ENCODE results near the gene GPAM.
"Not testable (repeated sequence)": the region's sequence is repeated elsewhere in the genome, so short reads cannot be mapped to it uniquely, and the experiment has no call there.

The GPAM gene

DNA sequence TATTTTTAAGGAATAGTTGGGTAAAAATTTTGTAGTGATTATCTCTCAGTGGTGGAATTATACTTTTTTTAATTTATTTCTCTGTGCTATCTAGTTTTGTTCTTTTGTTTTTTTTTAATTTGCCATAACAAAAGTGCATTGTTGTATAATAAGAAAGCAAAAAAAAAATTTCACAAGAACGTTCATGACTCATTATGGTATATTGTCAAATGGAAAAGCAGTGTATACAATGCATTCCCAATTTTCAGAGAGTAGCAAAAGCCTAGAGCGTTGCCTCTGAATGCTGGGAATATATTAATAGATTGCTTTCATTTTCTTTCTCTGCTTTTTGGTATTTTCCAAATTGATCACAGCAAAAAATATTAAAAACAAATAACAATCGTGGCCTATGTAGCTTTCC, 46.3 kb upstream of the GPAM start:
- TF ChIP-seq, protein P1, sequence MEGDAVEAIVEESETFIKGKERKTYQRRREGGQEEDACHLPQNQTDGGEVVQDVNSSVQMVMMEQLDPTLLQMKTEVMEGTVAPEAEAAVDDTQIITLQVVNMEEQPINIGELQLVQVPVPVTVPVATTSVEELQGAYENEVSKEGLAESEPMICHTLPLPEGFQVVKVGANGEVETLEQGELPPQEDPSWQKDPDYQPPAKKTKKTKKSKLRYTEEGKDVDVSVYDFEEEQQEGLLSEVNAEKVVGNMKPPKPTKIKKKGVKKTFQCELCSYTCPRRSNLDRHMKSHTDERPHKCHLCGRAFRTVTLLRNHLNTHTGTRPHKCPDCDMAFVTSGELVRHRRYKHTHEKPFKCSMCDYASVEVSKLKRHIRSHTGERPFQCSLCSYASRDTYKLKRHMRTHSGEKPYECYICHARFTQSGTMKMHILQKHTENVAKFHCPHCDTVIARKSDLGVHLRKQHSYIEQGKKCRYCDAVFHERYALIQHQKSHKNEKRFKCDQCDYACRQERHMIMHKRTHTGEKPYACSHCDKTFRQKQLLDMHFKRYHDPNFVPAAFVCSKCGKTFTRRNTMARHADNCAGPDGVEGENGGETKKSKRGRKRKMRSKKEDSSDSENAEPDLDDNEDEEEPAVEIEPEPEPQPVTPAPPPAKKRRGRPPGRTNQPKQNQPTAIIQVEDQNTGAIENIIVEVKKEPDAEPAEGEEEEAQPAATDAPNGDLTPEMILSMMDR (IDR thresholded peaks at IDR 0.05; ENCODE audit: insufficient read depth, low read length, poor library complexity, severe bottlenecking) = no peak
- DNase-seq (ENCODE audit: extremely low read depth, insufficient read length) = no peak
- H3K27me3 ChIP-seq (replicated peaks; ENCODE audit: control insufficient read depth, insufficient read depth, low read length) = no peaks in the 10 kb centered on the region; the same call in 1 of the 2 replicates
- no peaks in the 10 kb centered on the region for H3K36me3 ChIP-seq (ENCODE audit: control insufficient read depth, insufficient read depth, low read length)
- H3K4me3 ChIP-seq (replicated peaks; ENCODE audit: low read depth, low read length) = no peak overlapping the region

DNA sequence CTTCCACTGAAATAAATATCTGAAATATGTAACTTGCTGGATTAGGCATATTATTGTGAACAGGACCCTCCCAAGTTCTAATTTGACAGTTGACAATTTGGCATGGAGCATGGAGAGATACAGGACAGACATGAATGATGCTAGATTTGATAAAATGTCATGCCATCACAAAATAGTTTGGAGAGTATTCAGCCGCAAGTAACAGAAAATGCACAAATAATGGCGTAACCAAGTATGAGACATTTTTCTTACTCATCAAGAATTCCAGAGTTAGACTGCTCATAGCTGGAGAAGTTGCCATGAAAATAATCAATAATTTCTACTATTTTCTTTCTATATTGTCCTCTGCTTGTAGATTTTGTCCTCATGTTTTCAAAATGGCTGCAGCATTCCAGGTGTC, 45.5 kb upstream of the GPAM start:
- no peak overlapping the region for H3K4me3 ChIP-seq (replicated peaks; ENCODE audit: low read depth, low read length)
- TF ChIP-seq, protein P1 (IDR thresholded peaks at IDR 0.05; ENCODE audit: insufficient read depth, low read length, poor library complexity, severe bottlenecking) = no peak
- DNase-seq (ENCODE audit: extremely low read depth, insufficient read length) = no peak
- no peaks in the 10 kb centered on the region for H3K36me3 ChIP-seq (ENCODE audit: control insufficient read depth, insufficient read depth, low read length)
- H3K27me3 ChIP-seq (replicated peaks; ENCODE audit: control insufficient read depth, insufficient read depth, low read length) = no peaks in the 10 kb centered on the region; the same call in 1 of the 2 replicates

DNA sequence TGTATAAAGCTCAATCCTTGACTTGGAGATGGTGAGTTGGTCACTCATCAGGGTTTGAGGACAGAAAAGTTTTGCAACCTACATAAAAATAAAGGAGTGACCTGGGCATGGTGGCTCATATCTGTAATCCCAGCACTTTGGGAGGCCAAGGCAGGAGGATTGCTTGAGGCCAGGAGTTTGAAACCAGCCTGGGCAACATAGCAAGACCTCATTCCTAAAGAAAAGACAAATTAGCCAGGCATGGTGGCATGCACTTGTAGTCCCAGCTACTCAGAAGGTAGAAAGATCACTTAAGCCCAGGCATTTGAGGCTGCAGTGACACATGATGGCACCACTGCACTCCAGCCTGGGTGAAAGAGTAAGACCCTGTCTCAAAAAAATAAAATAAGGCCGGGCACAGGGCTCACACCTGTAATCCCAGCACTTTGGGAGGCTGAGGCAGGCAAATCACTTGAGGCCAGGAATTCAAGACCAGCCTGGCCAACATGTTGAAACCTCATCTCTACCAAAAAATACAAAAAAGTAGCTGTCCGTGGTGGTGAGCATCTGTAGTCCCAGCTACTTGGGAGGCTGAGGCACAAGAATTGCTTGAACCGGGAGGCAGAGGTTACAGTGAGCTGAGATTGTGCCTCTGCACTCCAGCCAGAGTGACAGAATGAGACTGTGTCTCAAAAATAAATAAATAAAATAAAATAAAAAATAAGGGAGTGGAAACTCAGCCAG, 45.0 kb upstream of the GPAM start:
- not testable (repeated sequence) for H3K4me3 ChIP-seq (replicated peaks; ENCODE audit: low read depth, low read length); H3K36me3 ChIP-seq (ENCODE audit: control insufficient read depth, insufficient read depth, low read length); H3K27me3 ChIP-seq (replicated peaks; ENCODE audit: control insufficient read depth, insufficient read depth, low read length); DNase-seq (ENCODE audit: extremely low read depth, insufficient read length)

DNA sequence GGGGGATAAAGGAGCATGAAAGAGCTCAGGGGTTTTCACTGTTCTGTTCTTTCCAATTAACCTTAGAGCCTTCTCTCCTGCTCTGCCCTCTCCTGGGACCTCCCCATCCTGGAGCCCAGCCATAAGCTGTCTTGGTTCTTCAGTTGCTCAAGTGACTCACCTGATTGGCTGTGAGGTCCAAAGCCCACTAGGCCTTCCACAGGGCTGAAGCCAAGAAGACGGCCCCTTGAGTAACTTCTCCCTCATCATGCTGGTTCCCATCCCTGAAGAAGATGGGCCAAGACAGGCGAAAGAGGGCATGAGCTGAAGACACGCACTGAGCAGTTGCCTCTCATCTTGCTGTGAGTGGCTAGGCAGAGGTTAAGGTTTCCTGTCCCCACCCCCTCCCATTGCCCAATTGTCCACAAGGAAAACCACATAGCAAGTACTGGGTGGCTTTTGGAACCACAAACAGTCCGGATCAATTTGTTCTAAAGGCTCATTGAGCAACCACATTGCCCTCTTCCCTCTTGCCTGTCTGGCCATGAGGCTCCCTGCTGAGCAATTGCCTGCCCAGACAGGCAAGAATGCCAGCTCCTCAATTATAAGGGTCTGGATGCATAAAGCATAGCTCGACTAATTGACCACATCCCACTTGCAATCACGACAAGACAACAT, 43.9 kb upstream of the GPAM start:
- Histone ChIP-seq H3K27me3 (replicated peaks; ENCODE audit: control insufficient read depth, insufficient read depth, low read length) (no peaks in the 10 kb centered on the region; the same call in 1 of the 2 replicates), H3K36me3 (ENCODE audit: control insufficient read depth, insufficient read depth, low read length) (no peaks in the 10 kb centered on the region), H3K4me3 (replicated peaks; ENCODE audit: low read depth, low read length) (no peak overlapping the region)
- DNase-seq (ENCODE audit: extremely low read depth, insufficient read length) = no peak
- TF ChIP-seq, protein P1 (IDR thresholded peaks at IDR 0.05; ENCODE audit: insufficient read depth, low read length, poor library complexity, severe bottlenecking) = no peak

DNA sequence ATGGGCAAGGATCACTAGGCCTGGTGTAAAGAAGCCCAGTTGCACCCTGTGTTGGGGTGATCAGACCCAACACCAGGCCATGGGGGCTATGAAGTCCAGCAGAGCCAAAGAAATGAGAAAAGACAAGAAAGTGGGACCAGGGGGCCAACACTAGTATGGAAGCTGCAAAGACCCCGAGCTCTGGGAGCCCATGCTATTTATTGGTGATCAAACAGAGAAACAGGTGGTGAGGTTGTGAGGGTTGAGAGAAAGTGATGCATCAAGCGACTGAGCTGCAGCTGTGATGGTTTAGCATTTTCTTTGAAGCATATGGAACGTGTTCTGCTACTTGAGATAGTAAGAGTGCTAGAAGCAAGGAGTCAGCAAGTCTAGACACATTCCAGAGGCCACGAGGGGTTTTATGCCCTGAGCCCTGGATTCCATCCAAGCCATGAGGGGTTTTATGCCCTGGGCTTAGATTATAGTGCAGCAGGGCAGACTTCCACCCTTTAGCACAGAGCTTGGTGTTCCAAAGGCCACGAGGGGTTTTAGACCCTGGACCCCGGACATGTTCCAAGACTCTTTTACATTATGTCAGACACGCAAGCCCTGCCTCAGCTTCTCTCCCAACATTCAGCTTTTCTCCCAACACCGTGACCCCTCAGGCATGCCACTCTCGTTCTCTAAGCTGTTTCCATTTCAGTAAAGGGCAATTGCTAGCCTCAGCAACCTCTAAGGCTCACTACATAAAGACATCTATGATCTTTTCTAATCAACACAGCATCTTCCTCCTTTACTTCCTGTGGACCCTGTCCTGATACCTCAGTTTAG, 43.1 kb upstream of the GPAM start:
- H3K27me3 ChIP-seq (replicated peaks; ENCODE audit: control insufficient read depth, insufficient read depth, low read length) = no peaks in the 10 kb centered on the region; the same call in 1 of the 2 replicates
- H3K36me3 ChIP-seq (ENCODE audit: control insufficient read depth, insufficient read depth, low read length) = no peaks in the 10 kb centered on the region
- H3K4me3 ChIP-seq (replicated peaks; ENCODE audit: low read depth, low read length) = no peak overlapping the region
- no peak for DNase-seq (ENCODE audit: extremely low read depth, insufficient read length)
- TF ChIP-seq, protein P1 (IDR thresholded peaks at IDR 0.05; ENCODE audit: insufficient read depth, low read length, poor library complexity, severe bottlenecking) = no peak

Data from GM06990 (cell line).